Endothelial cell (in vitro differentiated cells): Measurements from ENCODE around the gene CACNA1B. TPM values are rescaled to one million over a fixed set of nuclear protein-coding genes. Genes with fewer than 3 reads are reported as not detected.

ENCODE experiments used
- DNase-seq: peaks from one replicate; pipeline ENCODE4 v3.0.0; 2021; ENCODE audit warnings: low spot score
- H3K27ac Mint-ChIP-seq: one replicate; pipeline ENCODE4 v1.8.0; 2021; ENCODE audit warnings: mixed read lengths, inconsistent platforms; ENCODE audit not compliant: unreplicated experiment
- H3K27me3 Mint-ChIP-seq: one replicate; pipeline ENCODE4 v1.8.0; 2021; ENCODE audit warnings: mild to moderate bottlenecking, moderate library complexity, mixed read lengths, inconsistent platforms; ENCODE audit not compliant: unreplicated experiment
- H3K36me3 Mint-ChIP-seq: one replicate; pipeline ENCODE4 v1.8.0; 2021; ENCODE audit warnings: mild to moderate bottlenecking, low read depth, mixed read lengths, inconsistent platforms; ENCODE audit not compliant: unreplicated experiment
- H3K4me1 Mint-ChIP-seq: one replicate; pipeline ENCODE4 v1.8.0; 2021; ENCODE audit warnings: mild to moderate bottlenecking, mixed read lengths, inconsistent platforms; ENCODE audit not compliant: unreplicated experiment
- H3K4me3 Mint-ChIP-seq: one replicate; pipeline ENCODE4 v1.8.0; 2021; ENCODE audit warnings: mild to moderate bottlenecking, mixed read lengths, inconsistent platforms; ENCODE audit not compliant: unreplicated experiment
- H3K9me3 Mint-ChIP-seq: one replicate; pipeline ENCODE4 v1.8.0; 2021; ENCODE audit warnings: mixed read lengths, inconsistent platforms; ENCODE audit not compliant: unreplicated experiment
- total RNA-seq: library from RNA; stranded (reverse); fragmentation: NEBNext Ultra II Directional; extraction: Animal tissue kit (Norgen Biotek cat#: 25700); gene quantifications from one replicate; pipeline ENCODE4 v1.2.1, GENCODE V29; 2021; ENCODE audit not compliant: unreplicated experiment
- TF ChIP-seq, protein P1 (sequence below): fragments of 200-600 bp; sonication (generic); IDR thresholded peaks from one replicate; pipeline ENCODE4 v1.5.0; 2021; ENCODE audit warnings: antibody characterized with exemption; ENCODE audit not compliant: unreplicated experiment

Gene CACNA1B
- total RNA-seq, 1 donor from 2014 or later = 2.0 TPM

- Mint-ChIP-seq H3K4me1 (peaks cover 6% of the 10 kb centered on the region), H3K27ac (no peak overlapping the region), H3K36me3 (peaks cover 4% of the 10 kb centered on the region), H3K27me3 (no peaks in the 10 kb centered on the region), H3K9me3 (no peaks in the 10 kb centered on the region), H3K4me3 (no peak overlapping the region)
- TF ChIP-seq, protein P1, sequence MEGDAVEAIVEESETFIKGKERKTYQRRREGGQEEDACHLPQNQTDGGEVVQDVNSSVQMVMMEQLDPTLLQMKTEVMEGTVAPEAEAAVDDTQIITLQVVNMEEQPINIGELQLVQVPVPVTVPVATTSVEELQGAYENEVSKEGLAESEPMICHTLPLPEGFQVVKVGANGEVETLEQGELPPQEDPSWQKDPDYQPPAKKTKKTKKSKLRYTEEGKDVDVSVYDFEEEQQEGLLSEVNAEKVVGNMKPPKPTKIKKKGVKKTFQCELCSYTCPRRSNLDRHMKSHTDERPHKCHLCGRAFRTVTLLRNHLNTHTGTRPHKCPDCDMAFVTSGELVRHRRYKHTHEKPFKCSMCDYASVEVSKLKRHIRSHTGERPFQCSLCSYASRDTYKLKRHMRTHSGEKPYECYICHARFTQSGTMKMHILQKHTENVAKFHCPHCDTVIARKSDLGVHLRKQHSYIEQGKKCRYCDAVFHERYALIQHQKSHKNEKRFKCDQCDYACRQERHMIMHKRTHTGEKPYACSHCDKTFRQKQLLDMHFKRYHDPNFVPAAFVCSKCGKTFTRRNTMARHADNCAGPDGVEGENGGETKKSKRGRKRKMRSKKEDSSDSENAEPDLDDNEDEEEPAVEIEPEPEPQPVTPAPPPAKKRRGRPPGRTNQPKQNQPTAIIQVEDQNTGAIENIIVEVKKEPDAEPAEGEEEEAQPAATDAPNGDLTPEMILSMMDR = no peak
- no peak for DNase-seq
Observed at GRCh38 chr9:137851516-137852267, 25.9 kb upstream of the CACNA1B start.

DNA sequence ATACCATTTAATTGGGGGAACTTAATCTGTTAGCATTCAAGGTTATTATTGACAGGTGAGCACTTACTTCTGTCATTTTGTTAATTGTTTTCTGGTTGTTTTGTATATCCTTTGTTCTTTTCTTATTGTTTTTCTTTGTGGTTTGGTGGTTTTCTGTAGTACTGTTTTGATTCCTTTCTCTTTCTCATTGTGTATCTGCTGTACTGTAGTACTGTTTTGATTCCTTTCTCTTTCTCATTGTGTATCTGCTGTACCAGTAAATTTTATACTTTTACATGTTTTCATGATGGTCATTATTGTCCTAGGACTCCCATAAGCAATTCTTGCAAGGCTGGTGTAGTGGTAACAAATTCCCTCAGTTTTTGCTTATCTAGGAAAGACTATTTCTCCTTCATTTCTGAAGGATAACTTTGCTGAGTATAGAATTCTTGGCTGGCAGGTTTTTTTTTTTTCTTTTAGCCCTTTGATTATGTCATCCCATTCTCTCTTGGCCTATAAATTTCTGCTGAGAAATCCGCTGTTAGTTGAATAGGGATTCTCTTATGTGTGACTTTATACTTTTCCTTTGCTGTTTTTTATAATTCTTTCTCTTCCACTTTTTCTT, 24.1 kb upstream of the CACNA1B start:
- H3K36me3 Mint-ChIP-seq = peaks cover 4% of the 10 kb centered on the region
- DNase-seq = no peak
- H3K4me3 Mint-ChIP-seq = no peak overlapping the region
- TF ChIP-seq, protein P1 = no peak
- peaks cover 6% of the 10 kb centered on the region for H3K4me1 Mint-ChIP-seq
- no peaks in the 10 kb centered on the region for H3K27me3 Mint-ChIP-seq
- no peak overlapping the region for H3K27ac Mint-ChIP-seq
- no peaks in the 10 kb centered on the region for H3K9me3 Mint-ChIP-seq

GRCh38 chr9:137860361-137860760, 17.2 kb upstream of the CACNA1B start:
- no peak for DNase-seq
- TF ChIP-seq, protein P1 = no peak
- Mint-ChIP-seq H3K9me3 (peaks cover 5% of the 10 kb centered on the region), H3K4me3 (no peak overlapping the region), H3K4me1 (no peaks in the 10 kb centered on the region), H3K27me3 (no peaks in the 10 kb centered on the region), H3K27ac (no peak overlapping the region), H3K36me3 (peaks cover 10% of the 10 kb centered on the region)

GRCh38 chr9:137865581-137866145, 11.9 kb upstream of the CACNA1B start:
- no peaks in the 10 kb centered on the region for H3K36me3 Mint-ChIP-seq
- H3K27ac Mint-ChIP-seq = peak overlapping the region; percentile 65
- H3K4me1 Mint-ChIP-seq = peaks cover 4% of the 10 kb centered on the region
- TF ChIP-seq, protein P1 = no peak
- peak overlapping the region; percentile 6 for H3K4me3 Mint-ChIP-seq
- H3K9me3 Mint-ChIP-seq = no peaks in the 10 kb centered on the region
- H3K27me3 Mint-ChIP-seq = no peaks in the 10 kb centered on the region
- DNase-seq = no peak
